Effector CD8-positive, alpha-beta T cell (primary cell): ENCODE measurements around the gene MAGI2.

Experiments used
- DNase-seq: peaks from one replicate; lab custom pipeline; 2025; lab: John Stamatoyannopoulos, UW

The MAGI2 gene

DNA sequence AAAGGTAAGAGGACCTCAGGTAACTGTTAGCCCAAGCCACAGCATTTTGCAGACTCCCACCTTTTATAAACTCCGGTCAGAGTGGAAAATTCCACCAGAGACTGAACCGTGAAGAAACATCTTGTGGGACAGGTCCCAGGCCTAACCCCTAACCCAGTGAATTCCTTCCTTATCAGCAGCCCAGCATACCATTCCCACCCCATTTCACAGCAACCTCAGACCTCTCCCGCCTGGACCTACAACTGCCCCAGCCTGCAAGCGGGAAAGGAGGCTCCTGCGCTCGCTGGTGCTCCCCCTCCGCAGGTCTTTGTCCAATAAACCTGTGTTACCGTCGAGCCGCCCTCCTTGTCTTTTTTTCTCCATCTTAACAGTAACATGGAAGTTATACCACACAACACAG lies 736.6 kb downstream of the MAGI2 start:
- no peak for DNase-seq

DNA sequence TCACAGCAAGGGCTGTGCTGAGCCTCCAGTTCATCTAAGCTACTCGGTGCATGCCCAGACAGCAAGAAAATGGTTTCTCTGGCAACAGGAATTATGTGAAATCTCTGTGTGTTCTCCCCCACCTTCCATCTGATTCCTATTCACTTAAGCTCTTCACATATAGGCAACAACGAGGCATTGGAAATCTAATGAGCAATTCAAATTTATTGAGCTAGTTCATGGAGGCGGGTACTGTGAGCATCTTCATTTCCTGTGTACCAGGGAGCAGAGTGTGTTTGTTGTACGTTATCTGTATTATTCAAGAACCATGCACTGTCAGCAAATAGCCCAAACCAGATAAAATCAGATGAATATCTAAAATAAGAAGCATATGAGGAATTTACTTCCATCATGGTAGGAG lies 739.1 kb downstream of the MAGI2 start:
- no peak for DNase-seq

DNA sequence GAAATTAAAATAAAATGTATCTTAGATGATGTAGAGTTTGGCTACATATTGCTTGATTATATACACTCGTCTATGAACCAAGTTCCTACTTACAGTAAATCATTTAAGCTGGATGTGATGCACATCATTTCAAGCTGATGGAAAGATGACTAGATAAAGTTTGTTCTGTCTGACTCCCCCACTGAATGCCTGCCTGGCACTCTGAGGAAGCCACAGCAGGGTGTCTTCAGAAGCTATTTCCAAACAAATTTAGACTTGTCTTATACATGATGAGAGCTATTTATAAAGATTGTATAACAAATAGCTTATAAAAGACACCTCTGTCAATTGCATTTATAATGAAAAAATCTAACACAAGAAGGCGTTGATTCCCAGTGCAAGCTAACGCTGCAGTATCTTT lies 741.4 kb downstream of the MAGI2 start:
- DNase-seq: no peak

DNA sequence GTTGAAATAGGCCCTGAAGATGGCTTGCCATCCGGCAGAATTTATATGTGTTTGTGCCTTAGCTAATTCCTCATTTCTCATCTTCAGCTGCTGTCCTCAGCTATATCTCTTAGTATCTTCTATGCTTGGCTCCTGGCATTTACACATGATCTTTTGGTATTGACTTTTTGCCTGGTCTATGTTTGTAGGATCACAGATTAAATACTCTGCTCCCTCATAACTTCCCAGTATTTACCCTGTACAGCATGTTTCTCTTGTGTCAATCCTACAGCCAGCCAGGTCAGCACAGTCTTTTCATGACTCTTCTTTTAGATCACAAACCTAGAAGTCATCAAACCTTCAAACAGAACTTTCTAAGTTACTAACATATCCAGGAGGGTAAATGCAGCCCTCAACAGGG lies 743.8 kb downstream of the MAGI2 start:
- DNase-seq: no peak

DNA sequence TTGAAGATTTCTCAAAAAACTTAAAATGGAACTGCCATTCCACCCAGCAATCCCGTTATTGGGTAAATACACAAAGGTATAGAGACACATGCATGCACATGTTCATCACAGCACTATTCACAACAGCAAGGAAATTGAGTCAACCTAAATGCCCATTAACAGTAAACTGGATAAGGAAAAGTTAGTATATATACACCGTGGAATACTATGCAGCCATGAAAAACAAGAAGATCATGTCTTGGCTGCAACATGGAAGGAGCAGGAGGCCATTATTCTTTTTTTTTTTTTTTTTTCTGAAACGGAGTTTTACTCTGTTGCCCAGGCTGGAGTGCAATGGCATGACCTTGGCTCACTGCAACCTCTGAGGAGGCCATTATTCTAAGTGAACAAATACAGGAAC lies 749.0 kb downstream of the MAGI2 start:
- DNase-seq: no peak

DNA sequence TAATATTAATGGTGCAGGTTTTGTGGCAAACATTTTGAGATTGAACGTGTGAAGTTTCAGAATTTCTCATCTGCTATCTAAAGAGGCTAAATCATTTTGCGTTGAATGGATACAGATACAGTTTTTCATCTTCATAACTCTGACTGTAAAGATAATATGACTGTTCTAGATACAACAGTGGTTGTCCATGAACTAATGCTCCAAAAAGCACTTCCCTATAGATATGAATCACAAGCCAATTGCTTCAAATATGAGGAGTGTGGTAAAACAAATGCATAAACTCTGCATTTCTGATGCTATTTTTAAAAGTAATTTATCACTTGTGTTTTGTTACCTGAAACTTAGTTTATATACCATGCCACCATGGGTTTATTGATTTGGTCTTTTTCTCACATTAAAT lies 750.1 kb downstream of the MAGI2 start:
- no peak for DNase-seq

DNA sequence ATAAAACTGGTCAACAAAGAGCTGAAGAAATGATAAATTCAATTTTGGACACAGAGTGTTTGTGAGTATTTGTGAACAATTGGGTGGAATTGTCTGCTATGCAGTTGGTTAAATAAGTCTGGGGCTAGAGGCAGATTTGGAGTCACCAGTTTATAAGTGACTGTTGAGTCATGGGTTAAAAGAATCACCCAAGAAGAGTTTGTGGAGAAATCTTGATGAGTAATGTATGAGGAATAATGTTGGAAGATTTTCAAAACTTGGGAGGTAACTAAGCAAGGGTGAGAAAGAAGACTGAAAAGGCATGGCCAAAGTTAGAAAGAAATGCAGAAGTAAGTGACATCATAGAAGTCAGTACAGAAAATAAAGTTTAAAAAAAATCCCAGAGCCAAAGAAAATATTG lies 750.7 kb downstream of the MAGI2 start:
- DNase-seq: no peak

DNA sequence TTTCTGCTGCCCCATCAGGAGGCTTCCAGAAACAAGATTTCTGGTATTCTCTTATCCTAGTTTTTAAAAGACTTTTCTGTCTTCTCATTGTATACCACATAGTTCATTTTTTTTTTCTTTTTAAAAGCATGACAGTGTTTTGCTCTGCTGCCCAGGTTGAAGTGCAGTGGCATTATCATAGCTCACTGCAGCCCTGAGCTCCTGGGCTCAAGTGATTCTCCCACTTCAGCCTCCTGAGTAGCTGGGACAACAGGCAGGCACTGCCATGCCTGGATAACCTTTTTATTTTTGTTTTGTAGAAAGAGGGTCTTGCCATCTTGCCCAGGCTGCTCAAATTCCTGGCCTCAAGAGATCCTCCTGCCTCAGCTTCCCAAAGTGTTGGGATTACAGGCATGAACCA lies 757.6 kb downstream of the MAGI2 start:
- DNase-seq: no peak

DNA sequence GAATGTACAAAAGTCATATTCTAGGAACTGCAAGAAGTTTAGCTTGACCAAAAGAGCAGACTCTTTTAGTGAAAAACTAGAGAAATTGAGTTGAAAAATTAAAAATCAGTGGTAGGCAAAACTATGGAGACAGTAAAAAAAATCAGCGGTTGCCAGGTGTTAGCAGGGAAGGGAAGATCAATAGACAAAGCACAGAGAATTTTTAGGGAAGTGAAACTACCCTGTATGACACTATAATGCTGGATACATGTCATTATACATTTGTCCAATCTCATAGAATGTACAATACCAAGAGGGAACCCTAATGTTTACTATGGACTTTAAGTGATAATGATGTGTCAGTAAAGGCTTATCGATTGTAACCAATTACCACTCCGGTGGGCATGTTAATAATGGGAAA lies 761.9 kb downstream of the MAGI2 start:
- DNase-seq: no peak

DNA sequence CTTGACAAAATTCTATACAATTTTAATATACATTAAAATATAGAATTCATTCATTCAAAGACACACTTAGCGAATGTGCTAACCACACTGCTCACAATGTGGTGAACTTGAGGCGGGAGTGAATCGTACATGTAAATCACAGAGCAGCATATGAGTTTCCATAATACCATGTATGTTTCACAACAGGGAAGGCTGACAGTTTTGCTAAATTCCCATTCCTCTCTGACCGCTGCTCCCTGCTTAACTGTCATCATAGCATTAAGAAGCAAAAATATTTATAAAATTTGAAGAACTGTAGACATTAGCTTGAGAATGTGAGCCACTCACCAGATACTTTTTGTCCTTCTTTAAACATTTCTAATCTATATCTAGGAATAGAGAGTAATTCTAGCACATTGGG lies 763.3 kb downstream of the MAGI2 start:
- no peak for DNase-seq

DNA sequence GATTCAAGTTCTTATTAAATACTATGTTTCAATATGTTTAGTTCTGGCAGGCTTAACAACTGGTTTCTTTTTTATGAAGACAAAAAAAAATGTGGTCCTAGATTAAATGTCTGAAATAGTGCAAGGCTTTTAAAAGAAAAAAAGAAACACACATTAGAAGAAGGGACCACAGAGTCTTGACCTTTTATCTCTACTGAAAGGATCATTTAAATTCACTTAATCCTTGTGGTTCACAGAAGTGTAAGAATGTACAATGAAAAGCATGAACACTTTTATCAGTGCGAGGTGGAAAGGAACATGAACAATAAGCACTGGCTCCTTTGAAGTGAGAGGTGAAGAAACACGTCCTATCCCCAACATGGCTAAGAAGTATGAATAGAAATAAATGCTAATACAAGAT lies 765.1 kb downstream of the MAGI2 start:
- DNase-seq: no peak

DNA sequence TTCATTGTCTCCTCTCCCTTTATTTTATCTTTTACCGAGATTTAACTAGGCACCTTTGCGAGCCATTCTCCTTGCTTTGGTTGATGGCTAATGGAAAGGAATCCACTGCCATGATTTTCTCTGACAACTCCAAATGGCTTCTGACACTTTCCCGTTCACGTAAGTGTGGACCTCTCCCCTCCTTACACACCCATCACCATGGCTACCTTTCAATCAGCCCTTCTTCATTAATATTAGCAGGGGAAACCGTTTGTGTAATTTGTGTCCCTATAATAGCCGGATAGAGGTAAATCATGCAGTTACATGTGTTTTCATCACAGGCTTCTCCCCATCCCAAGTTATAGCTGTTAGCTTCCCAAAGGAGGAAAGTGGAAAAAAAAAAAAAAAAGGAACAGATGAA lies 767.3 kb downstream of the MAGI2 start:
- no peak for DNase-seq

DNA sequence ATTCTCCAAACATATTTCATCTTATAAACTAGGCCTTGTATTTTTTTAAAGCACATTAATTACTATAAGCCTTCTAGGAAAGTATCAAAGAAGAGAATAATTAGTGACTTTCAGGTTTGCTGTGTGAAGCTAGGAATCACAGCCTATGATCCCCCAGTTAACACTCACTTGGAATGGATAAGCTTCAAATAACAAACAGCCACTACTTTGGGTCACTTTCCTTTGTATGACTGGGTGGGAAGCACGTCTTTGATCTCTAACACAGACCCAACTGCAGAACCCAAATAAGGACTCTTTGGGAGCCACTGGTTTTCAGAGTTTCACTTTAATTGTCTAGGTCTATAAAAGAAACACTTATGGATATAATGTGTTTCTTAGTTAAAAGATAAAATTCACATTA lies 769.3 kb downstream of the MAGI2 start:
- DNase-seq: no peak

DNA sequence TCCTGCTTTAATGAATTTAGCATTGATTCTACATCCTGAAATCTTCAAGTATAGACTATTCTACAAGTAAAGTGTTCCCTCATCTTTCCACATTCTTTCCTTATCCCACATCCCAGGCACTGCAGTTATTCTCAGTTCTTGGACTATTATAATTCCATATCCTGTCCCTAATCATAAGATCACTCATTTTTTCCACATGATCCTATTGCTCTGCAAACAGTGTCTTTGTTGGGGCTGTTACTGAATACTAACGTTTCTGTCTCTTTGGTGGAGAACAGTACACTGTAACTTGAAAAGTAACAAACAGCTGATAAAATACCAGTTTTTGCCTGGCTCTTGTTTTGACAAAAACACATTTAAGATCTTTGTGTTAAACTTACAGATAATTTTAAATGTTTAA lies 769.9 kb downstream of the MAGI2 start:
- DNase-seq: no peak

DNA sequence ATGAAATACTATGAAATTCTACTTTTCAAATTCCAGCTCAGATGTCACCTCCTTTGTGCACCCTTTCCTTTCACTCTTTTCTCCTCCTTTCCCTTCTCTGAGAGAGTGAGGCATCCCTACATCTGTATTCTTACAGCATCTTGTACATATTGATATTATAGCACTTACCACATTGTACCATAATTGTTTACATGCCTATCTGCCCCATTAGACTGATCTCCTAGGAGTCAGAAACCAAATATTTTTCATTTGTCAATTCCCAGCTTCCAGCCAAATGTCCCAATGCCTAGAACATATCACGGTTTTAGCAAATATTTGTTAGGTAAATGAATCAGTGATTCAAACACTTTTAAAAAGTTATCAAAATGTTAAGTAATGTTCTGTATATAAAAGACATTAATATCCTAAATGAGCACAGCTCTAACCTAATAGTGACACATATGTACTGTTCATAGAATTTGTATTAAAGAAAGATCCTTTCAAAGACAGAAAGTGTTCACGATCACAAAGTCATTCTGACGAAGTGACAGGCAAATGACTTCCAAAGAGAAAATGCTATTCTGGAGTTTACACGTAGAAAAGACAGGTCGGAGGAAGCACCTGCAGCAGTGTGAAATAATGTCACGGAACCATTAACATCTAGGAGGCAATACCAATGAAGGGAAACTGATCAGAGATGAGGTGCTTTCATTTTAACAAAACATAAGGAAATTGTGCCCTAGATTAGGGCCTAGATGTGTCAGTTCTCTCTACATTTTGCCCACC lies 774.2 kb downstream of the MAGI2 start:
- no peak for DNase-seq

DNA sequence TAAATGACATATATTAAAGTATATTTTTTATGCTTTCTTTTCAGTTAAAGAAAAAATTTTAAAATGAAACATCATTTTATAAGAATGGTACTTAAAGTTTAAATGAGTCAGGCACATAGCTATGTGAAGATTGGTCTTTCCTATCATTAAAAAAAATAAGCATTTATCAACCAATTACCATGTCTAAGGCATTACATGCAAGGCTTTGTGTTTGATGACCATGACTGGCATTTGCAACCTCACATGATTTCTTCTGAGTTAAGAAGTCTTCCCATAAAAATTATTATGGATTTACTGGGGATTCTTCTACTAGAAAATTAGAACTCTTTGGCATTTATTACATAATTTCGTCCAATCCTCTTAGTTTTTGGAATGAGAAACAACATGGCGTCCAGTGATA lies 776.1 kb downstream of the MAGI2 start:
- no peak for DNase-seq

DNA sequence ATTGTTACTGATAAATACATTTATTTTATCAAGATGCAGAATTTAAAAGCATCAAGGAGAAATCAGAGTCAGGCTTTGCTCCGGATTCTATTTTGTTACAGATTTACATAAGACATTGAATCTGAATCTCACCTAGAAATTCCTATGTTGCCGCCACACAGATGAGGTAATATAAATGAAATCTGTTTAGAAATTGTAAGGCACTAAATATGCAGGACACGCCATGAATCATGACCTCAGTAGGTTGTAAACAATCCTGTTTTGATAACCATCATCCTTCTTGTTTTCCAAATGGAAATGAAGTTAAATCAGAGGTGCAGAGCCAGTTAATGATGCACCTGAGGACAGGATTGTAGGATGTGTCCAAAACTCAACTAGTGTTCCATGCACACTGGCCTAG lies 778.0 kb downstream of the MAGI2 start:
- no peak for DNase-seq

DNA sequence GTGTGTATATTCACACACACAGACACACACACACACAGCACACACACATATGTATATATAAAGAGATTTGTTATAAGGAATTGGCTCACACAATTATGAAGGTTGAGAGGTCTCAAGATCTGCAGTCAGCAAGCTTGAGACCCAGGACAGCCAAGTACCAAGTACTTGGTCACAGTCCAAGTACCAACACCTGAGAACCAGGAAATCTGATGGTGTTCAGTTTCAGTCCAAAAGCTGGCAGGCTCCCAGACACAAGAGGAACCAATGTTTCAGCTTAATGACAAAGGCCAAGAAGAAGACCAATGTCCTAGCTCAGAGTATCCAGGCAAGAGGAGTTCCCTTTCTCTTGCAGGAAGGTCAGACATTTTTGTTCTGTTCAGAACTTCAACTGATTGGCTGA lies 780.2 kb downstream of the MAGI2 start:
- DNase-seq: no peak

DNA sequence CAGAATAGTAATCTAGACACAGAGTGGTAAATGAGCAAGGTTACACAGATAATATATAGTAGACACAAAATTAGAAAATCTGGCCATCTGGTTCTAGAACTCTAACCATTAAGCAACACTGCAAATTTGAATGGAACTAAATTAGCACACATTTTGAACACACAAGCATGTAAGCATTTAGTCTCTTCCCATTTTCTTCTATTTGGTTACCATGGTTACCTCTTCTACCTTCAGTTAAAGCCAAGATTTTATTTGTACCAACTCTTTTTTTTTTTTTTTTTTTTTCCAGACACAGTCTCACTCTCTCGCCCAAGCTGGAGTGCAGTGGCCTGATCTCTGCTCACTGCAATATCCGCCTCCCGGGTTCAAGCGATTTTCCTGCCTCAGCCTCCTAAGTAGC lies 790.5 kb downstream of the MAGI2 start:
- DNase-seq: no peak

DNA sequence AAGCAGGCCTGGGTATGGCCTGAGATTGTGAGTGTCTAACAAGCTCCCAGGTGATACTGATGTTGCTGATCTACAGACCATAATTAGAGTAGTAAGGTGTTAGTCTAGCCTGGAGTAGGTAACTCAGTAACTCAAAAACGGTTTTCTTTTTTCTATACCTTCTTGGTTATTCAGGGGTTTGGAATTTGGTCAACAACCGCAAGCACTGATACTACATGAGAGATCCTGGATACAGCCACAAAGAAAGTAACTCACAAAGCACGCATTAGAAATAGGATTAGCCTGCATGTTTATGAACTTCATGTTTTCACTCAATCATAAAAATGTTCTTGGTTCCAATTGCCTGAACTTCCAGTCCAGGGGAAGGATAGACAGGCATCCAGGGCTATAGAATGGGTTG lies 803.5 kb downstream of the MAGI2 start:
- no peak for DNase-seq

DNA sequence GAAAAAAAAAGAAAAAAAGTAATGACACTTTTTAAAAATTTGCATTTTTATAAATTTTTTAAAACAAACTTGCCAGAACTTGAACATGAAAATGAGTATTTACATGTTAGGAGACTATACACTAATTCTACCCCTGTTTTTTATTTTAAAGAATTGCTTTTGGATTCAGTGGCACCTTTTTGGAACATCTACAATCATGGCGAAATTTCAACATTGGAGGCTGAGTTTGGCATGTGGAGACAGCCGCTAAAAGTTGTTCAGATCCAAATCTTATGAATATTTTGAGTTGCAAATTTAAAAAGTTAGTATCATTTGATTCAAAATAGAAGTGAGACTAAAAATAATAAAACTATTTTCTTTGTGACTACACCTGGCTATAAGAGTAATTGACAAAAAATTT lies 804.2 kb downstream of the MAGI2 start:
- DNase-seq: no peak

DNA sequence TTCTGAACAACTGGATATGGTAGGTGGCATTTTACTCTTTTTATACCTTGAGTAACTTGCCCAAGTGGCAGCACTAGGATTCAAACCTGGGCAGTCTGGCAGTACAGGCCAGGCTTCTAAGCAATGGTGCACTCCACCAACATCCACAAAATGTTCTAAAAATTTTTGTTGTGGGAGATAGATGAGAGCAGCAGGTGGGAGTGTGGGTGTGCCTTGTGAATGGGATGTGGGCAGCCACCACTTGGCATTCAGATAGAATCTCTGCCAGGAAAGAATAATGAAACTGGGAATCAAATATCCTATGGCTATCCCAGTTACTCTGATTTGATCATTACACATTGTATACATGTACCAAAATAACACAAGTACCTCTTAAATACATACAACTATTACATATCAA lies 810.7 kb downstream of the MAGI2 start:
- no peak for DNase-seq

DNA sequence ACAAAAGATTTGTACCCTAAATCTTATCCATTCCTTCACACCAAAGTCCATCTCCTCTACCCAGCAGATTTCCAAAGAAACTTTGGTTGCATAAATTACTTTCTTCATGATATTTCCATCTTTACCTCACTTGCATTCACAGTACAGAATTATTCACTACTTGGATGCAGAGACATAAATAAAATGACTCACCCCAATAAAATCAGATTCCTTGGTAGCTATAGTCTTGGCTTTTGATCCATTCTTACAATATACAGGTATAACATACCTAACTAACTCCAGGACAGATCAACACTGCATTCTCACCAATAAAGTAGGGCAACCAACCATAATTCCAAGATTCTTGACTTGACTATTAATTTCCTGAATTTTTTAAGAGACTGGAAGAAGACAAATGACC lies 815.1 kb downstream of the MAGI2 start:
- no peak for DNase-seq

DNA sequence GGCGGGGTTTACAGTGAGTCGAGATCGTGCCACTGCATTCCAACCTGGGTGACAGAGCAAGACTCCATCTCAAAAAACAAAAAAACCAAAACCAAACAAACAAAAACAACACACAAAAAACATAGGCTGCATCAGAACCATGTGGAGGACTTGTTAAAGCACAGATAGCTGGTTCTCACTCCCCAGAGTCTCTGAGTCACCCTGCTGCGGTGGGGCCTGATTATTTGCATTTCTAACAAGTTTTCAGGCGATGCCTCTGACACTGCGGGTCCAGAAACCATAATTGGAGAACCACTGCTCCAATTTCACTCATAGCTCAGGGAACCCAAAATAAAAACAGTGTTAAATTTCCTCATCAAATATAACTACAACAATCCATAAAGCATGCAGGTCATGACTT lies 816.7 kb downstream of the MAGI2 start:
- no peak for DNase-seq
